Measurements from ENCODE around the gene GOLPH3. TPM values are rescaled to one million over a fixed set of nuclear protein-coding genes. Genes with fewer than 3 reads are reported as not detected.
"Not testable (repeated sequence)": the region's sequence is repeated elsewhere in the genome, so short reads cannot be mapped to it uniquely, and the experiment has no call there.

The GOLPH3 gene
- total RNA-seq: 88.7 TPM

- peak; percentile 97 for ATAC-seq
- intact Hi-C loops (cut with DNase I): no loop called here
- DNase-seq (ENCODE audit: low spot score): peak; percentile 97
Measured at GRCh38 chr5:32174011-32174870, at the start of gene GOLPH3. Gene GOLPH3 (minus strand): TSS chr5:32174319. CDS start chr5:32174034, 285 bp downstream.

DNA sequence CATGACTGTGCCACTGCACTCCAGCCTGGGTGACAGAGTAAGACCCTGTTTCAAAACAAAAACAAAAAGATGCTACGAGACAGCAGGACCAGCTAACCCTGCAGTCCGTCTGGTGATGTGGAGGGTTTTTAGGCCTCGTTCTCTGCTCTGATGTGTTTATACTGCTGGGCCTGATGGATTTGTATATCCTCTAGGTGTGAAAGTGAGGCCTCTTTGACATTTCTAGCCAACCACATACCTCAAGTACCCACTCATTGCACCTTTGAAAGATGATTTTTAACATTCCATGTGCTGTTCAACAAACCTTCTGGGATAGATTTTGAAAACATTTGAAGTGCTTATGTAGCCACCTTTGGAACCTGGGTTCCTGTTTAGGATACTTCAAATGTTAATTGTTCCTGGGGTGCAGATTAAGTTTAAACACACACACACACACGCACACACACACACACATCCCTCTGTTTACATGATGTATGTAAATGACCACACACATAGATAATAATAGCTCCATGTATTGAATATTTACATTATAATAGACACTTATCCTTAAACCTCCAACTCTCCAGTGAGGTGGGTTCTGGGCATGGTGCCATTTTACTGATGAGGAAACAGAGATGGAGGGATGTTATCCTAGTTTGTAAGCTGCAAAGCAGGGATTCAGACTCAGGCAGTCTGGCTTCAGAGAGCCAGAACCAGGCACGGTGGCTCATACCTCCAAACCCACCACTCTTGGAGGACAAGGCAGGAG lies 48.8 kb upstream of the GOLPH3 start:
- intact Hi-C loops (cut with DNase I): no loop called here
- ATAC-seq: no peak
- no peak for DNase-seq (ENCODE audit: low spot score)

- intact Hi-C loops (cut with DNase I): no loop called here
- DNase-seq (ENCODE audit: low spot score) (no peak), ATAC-seq (peak; percentile 85)
Measured at GRCh38 chr5:32217886-32218396, 43.8 kb upstream of the GOLPH3 start.

DNA sequence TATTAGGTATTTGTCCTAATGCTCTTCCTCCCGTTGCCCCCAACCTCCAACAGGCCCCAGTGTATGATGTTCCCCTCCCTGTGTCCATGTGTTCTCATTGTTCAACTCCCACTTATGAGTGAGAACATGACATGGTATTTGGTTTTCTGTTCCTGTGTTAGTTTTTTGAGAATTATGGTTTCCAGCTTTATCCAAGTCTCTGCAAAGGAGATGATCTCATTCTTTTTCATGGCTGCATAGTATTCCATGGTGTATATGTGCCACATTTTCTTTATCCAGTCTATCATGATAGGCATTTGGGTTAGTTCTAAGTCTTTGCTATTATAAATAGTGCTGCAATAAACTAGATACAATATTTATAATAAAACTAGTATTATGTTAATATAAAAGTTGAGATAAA lies 40.2 kb upstream of the GOLPH3 start:
- intact Hi-C loops (cut with DNase I); DNase-seq (ENCODE audit: low spot score); ATAC-seq: not testable (repeated sequence)

GRCh38 chr5:32210151-32210550 lies 36.0 kb upstream of the GOLPH3 start:
- DNase-seq (ENCODE audit: low spot score) (no peak), ATAC-seq (no peak)
- intact Hi-C loops (cut with DNase I): no loop called here

DNA sequence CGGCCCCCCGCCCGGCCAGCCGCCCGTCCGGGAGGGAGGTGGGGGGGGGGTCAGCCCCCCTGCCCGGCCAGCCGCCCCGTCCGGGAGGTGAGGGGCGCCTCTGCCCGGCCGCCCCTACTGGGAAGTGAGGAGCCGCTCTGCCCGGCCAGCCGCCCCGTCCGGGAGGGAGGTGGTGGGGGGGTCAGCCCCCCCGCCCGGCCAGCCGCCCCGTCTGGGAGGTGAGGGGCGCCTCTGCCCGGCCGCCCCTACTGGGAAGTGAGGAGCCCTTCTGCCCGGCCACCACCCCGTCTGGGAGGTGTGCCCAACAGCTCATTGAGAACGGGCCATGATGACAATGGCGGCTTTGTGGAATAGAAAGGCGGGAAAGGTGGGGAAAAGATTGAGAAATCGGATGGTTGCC lies 34.7 kb upstream of the GOLPH3 start:
- intact Hi-C loops (cut with DNase I); DNase-seq (ENCODE audit: low spot score); ATAC-seq: not testable (repeated sequence)

DNA sequence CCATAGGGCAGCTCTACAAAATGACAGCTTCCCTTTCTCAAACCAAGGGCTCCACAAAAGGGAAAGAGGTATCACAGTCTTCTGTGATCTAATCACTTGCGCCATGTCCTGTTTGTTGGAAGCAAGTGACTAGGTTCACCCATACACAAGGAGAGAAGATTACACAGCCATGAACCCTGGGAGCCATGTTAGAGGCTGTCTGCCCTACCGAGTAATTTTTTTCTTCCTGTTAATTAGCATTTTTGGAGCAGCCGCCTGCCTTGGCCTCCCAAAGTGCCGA lies 33.2 kb upstream of the GOLPH3 start:
- ATAC-seq: no peak
- intact Hi-C loops (cut with DNase I): no loop called here
- no peak for DNase-seq (ENCODE audit: low spot score)

- DNase-seq (ENCODE audit: low spot score): no peak
- no peak for ATAC-seq
- intact Hi-C loops (cut with DNase I): no loop called here
Measured at GRCh38 chr5:32206509-32207354, 32.6 kb upstream of the GOLPH3 start.

DNA sequence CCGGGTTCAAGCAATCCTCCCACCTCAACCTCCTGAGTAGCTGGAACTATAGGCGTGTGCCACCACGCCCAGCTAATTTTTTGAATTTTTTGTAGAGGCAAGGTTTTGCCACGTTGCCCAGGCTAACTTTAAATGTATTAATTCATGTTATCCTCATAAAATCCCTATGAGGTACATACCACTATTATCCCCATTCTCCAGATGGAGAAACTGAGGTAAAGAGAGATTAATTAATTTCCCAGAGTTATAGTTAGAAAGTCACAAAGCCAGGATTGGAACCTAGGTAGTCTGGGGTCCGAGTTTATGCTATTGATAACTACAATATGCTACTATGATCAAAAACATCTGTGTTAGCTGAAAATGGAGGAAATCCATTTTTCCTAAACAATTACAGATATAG lies 31.9 kb upstream of the GOLPH3 start:
- DNase-seq (ENCODE audit: low spot score) (no peak), ATAC-seq (no peak)
- intact Hi-C loops (cut with DNase I): no loop called here

GRCh38 chr5:32202394-32202793 lies 28.3 kb upstream of the GOLPH3 start:
- intact Hi-C loops (cut with DNase I): no loop called here
- ATAC-seq (peak; percentile 93), DNase-seq (ENCODE audit: low spot score) (no peak)

DNA sequence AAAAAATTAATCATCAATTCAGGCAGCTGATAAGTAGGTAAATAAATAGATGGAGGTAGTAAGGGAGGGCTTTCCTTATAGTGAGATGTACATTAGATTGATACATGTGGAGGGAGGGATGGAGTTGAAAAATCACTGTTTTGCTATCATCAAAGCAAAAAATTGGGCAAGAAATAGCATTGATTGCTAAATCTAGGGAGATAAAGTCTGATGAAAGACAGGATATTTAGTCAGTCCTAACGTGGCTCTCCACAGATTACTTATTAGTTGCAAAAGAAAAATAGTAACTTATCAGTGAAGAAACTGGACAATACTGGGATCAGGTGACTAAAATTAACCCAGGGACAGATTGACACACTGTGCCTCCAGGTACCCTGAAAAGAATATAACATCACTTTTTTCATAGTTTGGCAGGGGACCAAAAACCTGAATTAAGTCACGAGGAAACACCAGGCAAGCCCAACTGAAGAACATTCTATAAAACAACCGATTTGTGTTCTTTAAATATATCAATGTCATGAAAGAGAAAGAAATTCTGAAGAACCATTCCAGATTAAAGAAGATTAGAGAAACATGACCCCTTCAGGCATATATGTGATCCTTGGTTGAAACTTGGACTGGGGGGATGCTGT lies 27.1 kb upstream of the GOLPH3 start:
- DNase-seq (ENCODE audit: low spot score) (no peak), ATAC-seq (peak; percentile 69)
- intact Hi-C loops (cut with DNase I): no loop called here

DNA sequence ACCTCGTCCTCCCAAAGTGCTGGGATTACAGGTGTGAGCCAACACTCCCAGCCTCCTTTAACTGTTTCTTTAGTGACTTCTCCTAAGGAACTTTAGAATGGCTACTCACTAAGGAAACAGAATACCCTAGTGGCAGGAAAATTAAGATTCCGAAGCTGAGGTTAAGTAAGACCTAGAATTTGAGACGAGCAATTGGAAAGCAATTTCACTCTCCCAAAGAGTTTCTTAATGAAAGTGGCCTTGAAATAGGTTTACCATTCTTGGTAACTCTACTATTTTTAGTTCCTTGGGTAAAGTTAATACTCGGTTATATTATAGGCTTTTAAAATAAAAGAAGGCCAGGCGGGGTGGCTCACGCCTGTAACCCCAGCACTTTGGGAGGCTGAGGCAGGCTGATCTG lies 22.9 kb upstream of the GOLPH3 start:
- intact Hi-C loops (cut with DNase I): no loop called here

GRCh38 chr5:32195265-32195664 lies 21.1 kb upstream of the GOLPH3 start:
- intact Hi-C loops (cut with DNase I): no loop called here
- ATAC-seq (no peak), DNase-seq (ENCODE audit: low spot score) (no peak)

More for the DNA sequence above, 22.9 kb upstream of the GOLPH3 start:
- DNase-seq (ENCODE audit: low spot score) (no peak), ATAC-seq (no peak)

- intact Hi-C loops (cut with DNase I): no loop called here
- ATAC-seq: peak; percentile 64
- peak; percentile 88 for DNase-seq (ENCODE audit: low spot score)
Measured at GRCh38 chr5:32193591-32193990, 19.5 kb upstream of the GOLPH3 start.

DNA sequence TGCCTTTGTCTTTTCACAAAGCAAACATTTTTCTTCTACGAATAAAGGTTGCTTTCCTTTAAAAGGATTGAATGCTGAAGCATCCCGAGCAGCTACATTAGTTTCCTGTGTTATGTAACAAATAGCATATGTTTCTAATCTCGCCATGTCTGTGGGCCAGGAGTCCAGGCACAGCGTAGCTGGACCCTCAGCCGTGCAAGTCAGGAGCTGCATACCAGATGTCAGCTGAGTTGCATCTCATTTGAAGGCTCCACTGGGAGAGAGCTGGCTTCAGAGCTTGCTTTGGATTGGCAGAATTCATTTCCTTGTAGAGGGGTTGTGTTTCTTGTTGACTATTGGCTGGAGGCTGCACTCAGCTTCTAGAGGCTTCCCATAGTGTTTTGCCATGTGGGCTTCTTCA lies 16.0 kb upstream of the GOLPH3 start:
- peak; percentile 96 for ATAC-seq
- peak; percentile 67 for DNase-seq (ENCODE audit: low spot score)
- intact Hi-C loops (cut with DNase I): no loop called here

DNA sequence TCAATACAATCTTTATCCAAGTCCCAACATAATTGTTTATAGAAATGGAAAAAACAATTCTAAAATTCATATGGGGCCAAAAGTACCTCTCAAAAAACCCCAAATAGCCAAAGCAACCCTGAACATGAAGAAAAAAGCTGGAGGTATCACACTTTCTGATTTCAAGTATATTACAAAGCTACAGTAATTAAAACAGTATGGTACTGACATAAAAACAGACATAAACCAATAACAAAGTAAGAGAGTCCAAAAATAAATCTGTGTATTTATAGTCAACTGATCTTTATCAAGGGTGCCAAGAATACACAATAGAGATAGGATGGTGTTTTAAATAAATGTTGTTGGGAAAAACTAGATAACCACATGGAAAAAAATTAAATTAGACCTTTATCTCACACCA lies 13.6 kb upstream of the GOLPH3 start:
- DNase-seq (ENCODE audit: low spot score) (no peak), ATAC-seq (no peak)
- intact Hi-C loops (cut with DNase I): no loop called here

DNA sequence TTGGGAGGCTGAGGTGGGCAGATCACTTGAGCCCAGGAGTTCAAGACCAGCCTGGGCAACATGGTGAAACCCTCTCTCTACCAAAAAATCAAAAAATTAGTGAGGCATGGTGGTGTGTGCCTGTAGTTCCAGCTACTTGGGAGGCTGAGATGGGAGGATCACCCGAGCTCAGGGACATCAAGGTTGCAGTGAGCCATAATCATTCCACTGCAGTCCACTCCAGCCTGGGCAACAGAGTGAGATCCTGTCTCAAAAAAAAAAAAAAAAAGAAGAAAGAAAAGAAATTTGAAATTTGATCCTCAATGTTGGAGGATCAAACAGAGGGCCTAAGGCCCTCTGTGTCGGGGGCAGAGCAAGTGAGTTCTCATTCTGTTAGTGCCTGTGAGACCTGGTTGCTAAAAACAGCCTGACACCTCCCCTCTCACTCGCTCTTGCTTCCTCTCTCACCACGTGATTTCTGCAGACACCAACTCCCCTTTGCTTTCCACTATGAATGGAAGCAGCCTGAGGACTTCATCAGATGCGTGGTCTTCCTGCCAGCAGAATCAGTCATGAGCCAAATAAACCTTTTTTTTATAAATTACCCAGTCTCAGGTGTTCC lies 8.4 kb upstream of the GOLPH3 start:
- DNase-seq (ENCODE audit: low spot score) (no peak), ATAC-seq (no peak)
- intact Hi-C loops (cut with DNase I): no loop called here

- ATAC-seq (peak; percentile 63), DNase-seq (ENCODE audit: low spot score) (peak; percentile 71)
- intact Hi-C loops (cut with DNase I): no loop called here
Measured at GRCh38 chr5:32173267-32174010, 680 bp downstream of the GOLPH3 start.

Data from sciatic nerve (tissue), 2 donors.